Eye (tissue), 1 donor: ENCODE data around the gene STAB2.

Source experiments
- DNase-seq: peaks from one replicate; pipeline ENCODE4 v3.0.0-alpha.2; 2015

The STAB2 gene

GRCh38 chr12:103705098-103705497, 118.0 kb downstream of the STAB2 start:
- DNase-seq = no peak

GRCh38 chr12:103705927-103706326, 118.9 kb downstream of the STAB2 start:
- DNase-seq = no peak

GRCh38 chr12:103707446-103707845, 120.4 kb downstream of the STAB2 start:
- DNase-seq = no peak

- no peak for DNase-seq
Measured at GRCh38 chr12:103710544-103710943, 123.5 kb downstream of the STAB2 start.

- DNase-seq = no peak
Measured at GRCh38 chr12:103712216-103712615, 125.1 kb downstream of the STAB2 start.

GRCh38 chr12:103715494-103715893, 128.4 kb downstream of the STAB2 start:
- DNase-seq = no peak

GRCh38 chr12:103716517-103717196, 129.6 kb downstream of the STAB2 start:
- DNase-seq = no peak

GRCh38 chr12:103725398-103725797, 138.3 kb downstream of the STAB2 start:
- no peak for DNase-seq

- DNase-seq = no peak
Measured at GRCh38 chr12:103727638-103728037, 140.6 kb downstream of the STAB2 start.

- DNase-seq = no peak
Measured at GRCh38 chr12:103728323-103728722, 141.2 kb downstream of the STAB2 start.

- DNase-seq = no peak
Measured at GRCh38 chr12:103729499-103729898, 142.4 kb downstream of the STAB2 start.

GRCh38 chr12:103731539-103731938, 144.5 kb downstream of the STAB2 start:
- DNase-seq = no peak

- no peak for DNase-seq
Measured at GRCh38 chr12:103734863-103735262, 147.8 kb downstream of the STAB2 start.

GRCh38 chr12:103735291-103735690, 148.2 kb downstream of the STAB2 start:
- no peak for DNase-seq

GRCh38 chr12:103736572-103736971, 149.5 kb downstream of the STAB2 start:
- DNase-seq = no peak

GRCh38 chr12:103737881-103738280, 150.8 kb downstream of the STAB2 start:
- no peak for DNase-seq

- DNase-seq = peak; percentile 2
Measured at GRCh38 chr12:103742349-103742932, 155.4 kb downstream of the STAB2 start.

GRCh38 chr12:103743788-103744187, 156.7 kb downstream of the STAB2 start:
- DNase-seq = no peak

GRCh38 chr12:103745962-103746361, 158.9 kb downstream of the STAB2 start:
- DNase-seq = no peak

GRCh38 chr12:103748002-103748401, 160.9 kb downstream of the STAB2 start:
- DNase-seq = no peak

- DNase-seq = no peak
Measured at GRCh38 chr12:103748875-103749274, 161.8 kb downstream of the STAB2 start.

- no peak for DNase-seq
Measured at GRCh38 chr12:103751171-103751570, 164.1 kb downstream of the STAB2 start.

- DNase-seq = peak; percentile 4
Measured at GRCh38 chr12:103751600-103751999, 164.5 kb downstream of the STAB2 start.

- no peak for DNase-seq
Measured at GRCh38 chr12:103755425-103755824, 168.4 kb downstream of the STAB2 start.

GRCh38 chr12:103756443-103756842, 169.4 kb downstream of the STAB2 start:
- DNase-seq = no peak
